Neutrophil (primary cell): ENCODE results near the gene KNDC1.

Experiments
- H3K27ac ChIP-seq: fragments of 200-600 bp; sonication (generic); 2 replicates; pipeline ENCODE4 v1.5.1; 2016; ENCODE audit warnings: mild to moderate bottlenecking, moderate library complexity
- H3K27me3 ChIP-seq: fragments of 200-600 bp; sonication (generic); 2 replicates; pipeline ENCODE4 v1.6.0; 2016; ENCODE audit warnings: mild to moderate bottlenecking
- H3K36me3 ChIP-seq: fragments of 200-600 bp; sonication (generic); 2 replicates; pipeline ENCODE4 v1.5.1; 2017
- H3K4me1 ChIP-seq, 2 experiments: fragments of 200-600 bp in 1 of 2; sonication (generic) in 1 of 2; 1 replicate in 1 of 2; 2 replicates in 1 of 2; pipeline versions ENCODE4 v1.5.1 to v1.6.1; 2013 to 2016; ENCODE audit warnings: low read depth in 1 of 2, low read length in 1 of 2, mild to moderate bottlenecking in 1 of 2, moderate library complexity in 1 of 2; ENCODE audit not compliant: control insufficient read depth in 1 of 2, insufficient read depth in 1 of 2
- H3K4me3 ChIP-seq, 2 experiments: fragments of 200-600 bp in 1 of 2; sonication (generic) in 1 of 2; 1 replicate in 1 of 2; 2 replicates in 1 of 2; pipeline ENCODE4 v1.5.1; 2013 to 2016; ENCODE audit warnings: low read depth in 1 of 2, low read length in 1 of 2, mild to moderate bottlenecking in 1 of 2, moderate library complexity in 1 of 2
- H3K9me3 ChIP-seq: fragments of 200-600 bp; sonication (generic); 2 replicates; pipeline ENCODE4 v1.5.1; 2016
- TF ChIP-seq, protein P1 (sequence below): fragments of 200-600 bp; sonication (generic); IDR thresholded peaks from 2 replicates; pipeline ENCODE4 v1.5.1; 2016; ENCODE audit warnings: antibody characterized with exemption

KNDC1 gene

GRCh38 chr10:133266056-133266795 is 106.2 kb downstream of the KNDC1 start:
- Histone ChIP-seq H3K27ac (peak overlapping the region; percentile 49), H3K36me3 (peaks cover 92% of the 10 kb centered on the region), H3K4me1 (peaks cover 40 to 48% of the 10 kb centered on the region in 2 experiments), H3K9me3 (no peaks in the 10 kb centered on the region), H3K27me3 (no peaks in the 10 kb centered on the region), H3K4me3 (no peak overlapping the region)
- TF ChIP-seq, protein P1, sequence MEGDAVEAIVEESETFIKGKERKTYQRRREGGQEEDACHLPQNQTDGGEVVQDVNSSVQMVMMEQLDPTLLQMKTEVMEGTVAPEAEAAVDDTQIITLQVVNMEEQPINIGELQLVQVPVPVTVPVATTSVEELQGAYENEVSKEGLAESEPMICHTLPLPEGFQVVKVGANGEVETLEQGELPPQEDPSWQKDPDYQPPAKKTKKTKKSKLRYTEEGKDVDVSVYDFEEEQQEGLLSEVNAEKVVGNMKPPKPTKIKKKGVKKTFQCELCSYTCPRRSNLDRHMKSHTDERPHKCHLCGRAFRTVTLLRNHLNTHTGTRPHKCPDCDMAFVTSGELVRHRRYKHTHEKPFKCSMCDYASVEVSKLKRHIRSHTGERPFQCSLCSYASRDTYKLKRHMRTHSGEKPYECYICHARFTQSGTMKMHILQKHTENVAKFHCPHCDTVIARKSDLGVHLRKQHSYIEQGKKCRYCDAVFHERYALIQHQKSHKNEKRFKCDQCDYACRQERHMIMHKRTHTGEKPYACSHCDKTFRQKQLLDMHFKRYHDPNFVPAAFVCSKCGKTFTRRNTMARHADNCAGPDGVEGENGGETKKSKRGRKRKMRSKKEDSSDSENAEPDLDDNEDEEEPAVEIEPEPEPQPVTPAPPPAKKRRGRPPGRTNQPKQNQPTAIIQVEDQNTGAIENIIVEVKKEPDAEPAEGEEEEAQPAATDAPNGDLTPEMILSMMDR = no peak

- Histone ChIP-seq H3K4me3 (no peak overlapping the region), H3K9me3 (no peaks in the 10 kb centered on the region), H3K27ac (peak overlapping the region; percentile 49), H3K4me1 (peaks cover 34 to 41% of the 10 kb centered on the region in 2 experiments), H3K27me3 (no peaks in the 10 kb centered on the region), H3K36me3 (peaks cover 100% of the 10 kb centered on the region)
- TF ChIP-seq, protein P1 = no peak
These were observed 107.3 kb downstream of the KNDC1 start for GRCh38 chr10:133267293-133267692.

DNA sequence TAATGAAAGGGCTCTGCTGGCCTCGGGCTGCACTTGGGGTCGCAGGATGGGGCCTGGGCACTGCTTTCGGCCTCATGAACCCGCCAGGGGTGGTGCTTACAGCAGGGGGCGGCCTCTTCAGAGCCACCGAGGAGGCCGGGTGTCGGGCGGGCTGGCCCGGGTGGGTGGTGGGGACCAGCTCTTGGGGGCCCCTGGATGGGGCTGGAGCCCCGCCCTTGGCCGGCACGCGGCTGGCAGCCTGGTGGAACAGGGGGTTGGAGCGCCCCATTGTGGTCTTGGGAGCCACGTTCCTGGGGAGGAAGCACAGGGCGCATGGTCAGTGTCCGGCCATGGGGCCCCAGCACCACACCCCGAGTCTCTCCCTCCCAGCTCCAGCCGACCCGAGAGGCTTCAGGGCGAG is 107.8 kb downstream of the KNDC1 start:
- Histone ChIP-seq H3K4me3 (no peak overlapping the region), H3K9me3 (no peaks in the 10 kb centered on the region), H3K27me3 (no peaks in the 10 kb centered on the region), H3K36me3 (peaks cover 100% of the 10 kb centered on the region), H3K4me1 (peaks cover 29 to 40% of the 10 kb centered on the region in 2 experiments), H3K27ac (peak overlapping the region; percentile 49)
- TF ChIP-seq, protein P1 = no peak

DNA sequence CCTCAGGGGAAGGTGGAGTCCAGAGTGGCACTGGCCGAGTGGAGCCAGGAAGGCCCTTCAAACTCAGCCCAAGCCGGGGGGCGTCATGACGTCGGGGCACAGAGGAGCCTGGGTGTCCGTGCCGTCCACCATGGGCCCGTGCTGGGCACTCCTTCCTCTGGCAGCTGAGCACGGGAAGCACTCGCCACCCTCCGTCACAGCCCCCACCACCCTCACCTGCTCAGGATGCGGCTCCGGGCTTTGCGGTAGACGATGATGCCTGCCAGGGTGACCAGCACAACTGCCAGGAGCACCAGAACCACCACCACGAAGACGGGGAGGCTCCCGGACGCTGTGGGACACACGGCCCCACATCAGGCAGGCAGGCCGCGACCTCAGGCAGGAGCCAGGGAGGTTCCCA is 108.5 kb downstream of the KNDC1 start:
- H3K36me3 ChIP-seq = peaks cover 100% of the 10 kb centered on the region
- TF ChIP-seq, protein P1 = no peak

DNA sequence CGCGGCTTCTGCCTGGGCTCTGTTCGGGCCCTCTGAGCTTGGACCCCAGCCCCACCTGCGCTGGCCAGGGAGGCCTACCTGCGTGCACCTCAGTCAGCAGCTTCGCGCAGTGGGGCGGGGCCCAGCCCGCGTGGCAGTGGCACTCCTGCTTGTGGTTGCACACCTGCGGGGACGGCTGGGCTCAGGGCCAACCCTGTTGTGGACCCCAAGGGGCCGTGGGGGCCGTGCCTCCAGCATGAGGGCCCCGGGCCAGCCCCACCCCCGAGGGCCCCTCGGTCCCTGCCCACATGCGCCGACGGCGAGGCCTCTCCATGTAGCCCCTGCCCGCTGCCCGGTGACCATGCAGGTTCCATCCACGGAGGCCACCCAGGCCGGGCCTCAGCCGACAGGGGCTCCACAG is 109.3 kb downstream of the KNDC1 start:
- TF ChIP-seq, protein P1 = no peak
- Histone ChIP-seq H3K4me3 (no peak overlapping the region), H3K36me3 (peaks cover 100% of the 10 kb centered on the region), H3K9me3 (no peaks in the 10 kb centered on the region), H3K27ac (peak overlapping the region; percentile 39), H3K4me1 (peaks cover 25 to 40% of the 10 kb centered on the region in 2 experiments), H3K27me3 (no peaks in the 10 kb centered on the region)

More for the DNA sequence above, 108.5 kb downstream of the KNDC1 start:
- Histone ChIP-seq H3K4me1 (peaks cover 26 to 40% of the 10 kb centered on the region in 2 experiments), H3K27ac (peak overlapping the region; percentile 49), H3K9me3 (no peaks in the 10 kb centered on the region), H3K27me3 (no peaks in the 10 kb centered on the region), H3K4me3 (no peak overlapping the region)
